Tibial artery (tissue), 4 donors: Measurements from ENCODE around the gene BHLHA15.
"Not testable (repeated sequence)": the region's sequence is repeated elsewhere in the genome, so short reads cannot be mapped to it uniquely, and the experiment has no call there.

Experiments used
- DNase-seq, 2 donors: peaks; one replicate each; pipeline ENCODE4 v3.0.0-alpha.2; 2019
- H3K27ac ChIP-seq, 2 donors: fragments of 200-600 bp; sonication (generic) in 1 of 2; 1 replicate in 1 of 2; 2 replicates in 1 of 2; pipeline ENCODE4 v1.5.1; 2018 to 2019; ENCODE audit warnings: mild to moderate bottlenecking in 1 of 2
- H3K27me3 ChIP-seq, 2 donors: fragments of 200-600 bp; sonication (generic) in 1 of 2; one replicate each; pipeline versions ENCODE4 v1.5.1 to v1.6.0; 2016 to 2019
- H3K36me3 ChIP-seq, 3 donors: fragments of 200-600 bp; sonication (generic) in 2 of 3; one replicate each; pipeline ENCODE4 v1.5.1; 2016 to 2019; ENCODE audit warnings: mild to moderate bottlenecking in 2 of 3
- H3K4me1 ChIP-seq, 4 donors: fragments of 200-600 bp; sonication (generic) in 2 of 4; 1 replicate in 3 of 4; 2 replicates in 1 of 4; pipeline ENCODE4 v1.5.1; 2016 to 2019
- H3K4me3 ChIP-seq, 2 donors: fragments of 200-600 bp; sonication (generic) in 1 of 2; 1 replicate in 1 of 2; 2 replicates in 1 of 2; pipeline ENCODE4 v1.5.1; 2018 to 2019; ENCODE audit warnings: mild to moderate bottlenecking in 2 of 2
- H3K9me3 ChIP-seq, 3 donors: fragments of 200-600 bp; sonication (generic) in 1 of 3; one replicate each; pipeline ENCODE4 v1.5.1; 2016 to 2019
- intact Hi-C: fragments of 100-400 bp; cut with DNase I; formaldehyde crosslinking; loops from one replicate; pipeline ENCODE4 v1.15.0; 2023; ENCODE audit warnings: low total_unique reads
- TF ChIP-seq, protein P1 (sequence below), 2 experiments: fragments of 200-600 bp in 1 of 2; fragments of 450-650 bp in 1 of 2; IDR thresholded peaks; one replicate each; pipeline ENCODE4 v1.5.1; 2017 to 2019; ENCODE audit warnings: antibody characterized with exemption in 2 of 2, mild to moderate bottlenecking in 1 of 2, moderate library complexity in 1 of 2

Gene BHLHA15

DNA sequence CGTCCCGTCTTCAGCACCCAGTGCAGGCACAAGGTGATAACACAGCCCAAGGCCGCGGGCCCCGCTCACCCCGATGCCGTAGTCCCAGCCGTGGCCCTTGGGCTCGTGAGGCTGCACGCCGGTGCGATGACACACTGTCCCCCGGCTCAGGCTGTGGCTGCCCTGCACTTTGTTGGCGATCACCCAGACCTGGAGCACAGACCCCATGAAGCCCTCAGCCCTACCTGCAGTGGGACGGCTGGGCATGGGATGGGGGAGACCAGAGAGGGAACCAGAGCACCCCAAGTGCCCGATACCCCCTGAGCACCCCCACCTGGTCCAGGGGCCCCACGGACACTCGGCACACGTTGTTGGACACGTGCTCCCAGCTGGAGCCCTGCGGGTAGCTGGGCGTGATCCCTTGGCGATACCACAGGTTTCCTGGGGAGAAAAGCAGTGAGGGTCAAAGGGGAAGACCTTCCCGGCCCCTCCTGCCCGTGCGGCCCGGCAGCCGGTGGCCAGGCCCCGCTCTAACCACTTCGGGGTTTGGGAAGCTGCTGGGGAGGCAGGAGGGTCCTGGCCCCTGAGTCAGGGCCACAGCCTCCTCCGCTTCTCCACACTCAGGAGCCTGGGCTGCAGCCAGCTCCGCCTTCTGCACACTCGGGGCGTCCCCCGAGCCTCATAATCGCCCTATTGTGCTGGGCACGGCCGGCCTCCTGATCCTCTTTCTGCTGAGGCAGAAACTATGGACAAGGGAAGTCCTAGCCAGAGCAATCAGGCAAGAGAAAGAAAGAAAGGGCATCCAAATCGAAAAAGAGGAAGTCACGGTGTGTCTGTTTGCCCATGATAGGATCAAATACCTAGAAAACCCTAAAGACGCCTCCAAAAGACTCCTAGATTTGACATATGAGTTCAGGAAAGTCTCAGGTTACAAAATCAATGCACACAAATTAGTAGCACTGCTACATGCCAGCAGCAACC, 6.7 kb downstream of the BHLHA15 start:
- no peaks in the 10 kb centered on the region for H3K9me3 ChIP-seq
- H3K36me3 ChIP-seq: peaks cover 31 to 67% (median 33%) of the 10 kb centered on the region in 3 donors
- H3K4me3 ChIP-seq: no peak overlapping the region
- peaks cover 0 to 8% (median 0%) of the 10 kb centered on the region in 4 donors for H3K4me1 ChIP-seq
- no peak overlapping the region for H3K27ac ChIP-seq
- H3K27me3 ChIP-seq: no peaks in the 10 kb centered on the region
- peak in 1 of 2 donors; percentile 63 for DNase-seq
- intact Hi-C loops: no loop called here
- TF ChIP-seq, protein P1, sequence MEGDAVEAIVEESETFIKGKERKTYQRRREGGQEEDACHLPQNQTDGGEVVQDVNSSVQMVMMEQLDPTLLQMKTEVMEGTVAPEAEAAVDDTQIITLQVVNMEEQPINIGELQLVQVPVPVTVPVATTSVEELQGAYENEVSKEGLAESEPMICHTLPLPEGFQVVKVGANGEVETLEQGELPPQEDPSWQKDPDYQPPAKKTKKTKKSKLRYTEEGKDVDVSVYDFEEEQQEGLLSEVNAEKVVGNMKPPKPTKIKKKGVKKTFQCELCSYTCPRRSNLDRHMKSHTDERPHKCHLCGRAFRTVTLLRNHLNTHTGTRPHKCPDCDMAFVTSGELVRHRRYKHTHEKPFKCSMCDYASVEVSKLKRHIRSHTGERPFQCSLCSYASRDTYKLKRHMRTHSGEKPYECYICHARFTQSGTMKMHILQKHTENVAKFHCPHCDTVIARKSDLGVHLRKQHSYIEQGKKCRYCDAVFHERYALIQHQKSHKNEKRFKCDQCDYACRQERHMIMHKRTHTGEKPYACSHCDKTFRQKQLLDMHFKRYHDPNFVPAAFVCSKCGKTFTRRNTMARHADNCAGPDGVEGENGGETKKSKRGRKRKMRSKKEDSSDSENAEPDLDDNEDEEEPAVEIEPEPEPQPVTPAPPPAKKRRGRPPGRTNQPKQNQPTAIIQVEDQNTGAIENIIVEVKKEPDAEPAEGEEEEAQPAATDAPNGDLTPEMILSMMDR (IDR thresholded peaks at IDR 0.05): no peak

DNA sequence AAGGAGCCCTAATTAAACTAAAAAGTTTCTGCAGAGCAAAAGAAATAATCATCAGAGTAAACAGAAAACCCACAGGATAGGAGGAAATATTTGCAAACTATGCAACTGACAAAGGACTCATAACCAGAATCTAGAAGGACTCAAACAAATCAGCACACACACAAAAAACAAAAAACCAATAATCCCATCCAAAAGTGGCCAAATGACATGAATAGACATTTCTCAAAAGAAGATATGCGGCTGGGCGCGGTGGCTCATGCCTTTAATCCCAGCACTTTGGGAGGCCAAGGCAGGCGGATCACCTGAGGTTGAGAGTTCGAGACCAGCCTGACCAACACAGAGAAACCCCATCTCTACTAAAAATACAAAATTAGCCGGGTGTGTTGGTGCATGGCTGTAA, 8.1 kb downstream of the BHLHA15 start:
- intact Hi-C loops, H3K4me1 ChIP-seq, H3K27me3 ChIP-seq, H3K4me3 ChIP-seq, H3K9me3 ChIP-seq, H3K27ac ChIP-seq: not testable (repeated sequence)
- peak in 1 of 2 donors; percentile 13 for DNase-seq
- peaks cover 31 to 80% (median 41%) of the 10 kb centered on the region in 3 donors for H3K36me3 ChIP-seq

DNA sequence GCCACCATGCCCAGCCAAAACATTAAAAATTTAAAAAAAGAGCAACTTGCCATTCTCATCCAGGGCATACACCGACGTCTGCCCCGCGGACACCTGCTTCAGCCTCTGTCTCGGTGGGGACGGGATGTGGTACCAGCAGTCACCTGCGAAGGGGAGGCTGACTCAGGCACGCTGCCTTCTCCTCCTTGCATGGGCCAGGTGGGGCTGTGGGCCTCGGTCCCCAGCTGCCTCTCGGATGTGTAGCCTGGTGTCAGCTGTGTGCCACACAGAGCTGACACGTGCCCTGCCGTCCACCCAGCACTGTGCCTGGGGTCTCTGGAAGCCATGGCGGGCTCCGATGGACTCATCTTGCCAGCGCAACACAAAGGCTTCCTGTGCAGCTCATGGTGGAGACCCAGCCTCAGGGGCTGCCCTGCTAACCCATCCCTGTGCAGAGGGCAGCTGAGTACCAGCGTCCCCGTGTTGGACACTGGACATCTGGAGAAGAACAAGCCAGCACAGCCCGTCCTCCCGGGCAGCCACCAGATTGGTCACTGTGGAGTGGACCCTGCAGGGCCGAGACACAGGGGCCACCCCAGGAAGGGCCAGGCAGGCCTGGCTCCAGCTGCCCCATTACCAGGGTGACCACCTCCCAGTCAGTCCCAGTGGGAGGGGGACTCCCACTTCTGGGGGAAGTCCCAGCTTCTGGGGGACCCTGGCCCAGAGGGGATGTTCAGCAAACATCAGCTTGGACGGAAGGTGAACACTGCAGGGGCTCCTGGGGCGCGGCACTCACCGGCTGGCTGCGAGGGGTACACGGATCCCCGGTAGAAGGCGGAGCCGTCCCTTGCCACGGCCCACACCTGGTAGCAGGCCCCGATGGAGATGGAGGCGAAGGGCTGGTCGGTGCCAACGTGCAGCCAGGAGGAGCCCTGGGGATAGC, 10.6 kb downstream of the BHLHA15 start:
- H3K27me3 ChIP-seq: no peaks in the 10 kb centered on the region
- peak in 1 of 2 donors; percentile 55 for DNase-seq

DNA sequence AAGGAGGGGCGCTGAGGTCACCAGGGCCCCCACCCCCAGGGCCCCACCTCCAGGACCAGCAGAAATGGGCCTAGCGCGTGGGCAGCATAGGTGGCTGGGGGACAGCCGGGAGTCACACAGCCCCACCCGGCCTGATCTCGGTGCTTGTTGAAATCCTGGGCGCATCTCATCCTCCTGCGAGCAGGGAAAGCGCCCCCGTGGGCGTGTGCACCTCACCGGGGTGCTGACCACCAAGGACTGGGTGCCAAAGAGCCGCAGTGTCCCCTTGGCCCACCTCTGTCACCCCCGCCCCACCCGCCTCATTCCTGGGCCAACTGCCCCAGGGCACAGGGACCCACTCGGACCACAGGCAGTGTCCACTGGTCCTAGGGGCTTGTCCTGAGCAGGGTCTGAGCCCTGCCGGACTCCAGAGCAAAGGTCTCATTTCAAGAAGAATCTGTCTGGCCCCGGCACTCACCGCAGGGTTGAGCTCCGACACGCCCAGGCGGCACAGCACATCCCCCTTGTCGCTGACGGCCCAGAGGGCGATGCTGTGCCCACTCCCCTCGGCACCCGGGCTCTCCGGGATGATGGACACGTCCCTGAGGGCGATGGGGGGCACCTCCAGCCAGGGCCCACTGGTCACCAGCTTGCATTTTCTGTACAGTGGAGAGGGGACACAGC, 11.4 kb downstream of the BHLHA15 start:
- Histone ChIP-seq H3K27ac (no peak overlapping the region), H3K9me3 (no peaks in the 10 kb centered on the region), H3K27me3 (no peaks in the 10 kb centered on the region), H3K36me3 (peaks cover 21 to 85% (median 45%) of the 10 kb centered on the region in 3 donors), H3K4me3 (no peak overlapping the region), H3K4me1 (no peaks in the 10 kb centered on the region)
- intact Hi-C loops: no loop called here
- no peak for DNase-seq
- TF ChIP-seq, protein P1 (IDR thresholded peaks at IDR 0.05): no peak

More for the DNA sequence above, 10.6 kb downstream of the BHLHA15 start:
- intact Hi-C loops: no loop called here
- Histone ChIP-seq H3K4me3 (no peak overlapping the region), H3K27ac (no peak overlapping the region), H3K9me3 (no peaks in the 10 kb centered on the region), H3K4me1 (no peaks in the 10 kb centered on the region), H3K36me3 (peaks cover 29 to 85% (median 50%) of the 10 kb centered on the region in 3 donors)
- TF ChIP-seq, protein P1 (IDR thresholded peaks at IDR 0.05): no peak

DNA sequence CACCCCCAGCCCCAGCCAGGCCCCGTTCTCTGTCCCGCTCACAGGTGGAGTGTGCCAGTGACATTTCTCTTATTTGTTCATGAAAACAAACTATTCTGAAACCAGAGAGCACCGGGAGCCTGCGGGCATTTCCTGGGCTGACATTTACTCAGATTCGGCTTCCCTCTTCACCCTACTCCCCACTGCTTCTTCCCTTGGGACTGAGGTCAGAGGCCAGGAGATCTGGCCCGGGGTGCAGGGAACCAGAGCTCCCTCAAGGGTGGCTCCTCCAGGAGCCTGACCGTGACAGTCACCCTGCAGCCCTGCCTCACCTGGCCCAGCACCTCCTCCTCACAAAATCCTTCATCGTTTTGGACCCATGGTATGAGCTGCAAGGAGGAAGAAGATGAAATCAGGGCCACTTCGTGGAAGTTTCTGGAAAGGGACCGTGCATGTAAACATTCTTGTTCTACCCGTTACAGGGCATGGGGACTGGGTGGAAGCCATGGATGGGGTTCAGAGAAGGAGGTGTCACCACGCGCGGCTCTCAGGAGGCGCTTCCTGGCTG, 12.2 kb downstream of the BHLHA15 start:
- H3K4me1 ChIP-seq: no peaks in the 10 kb centered on the region
- no peak for DNase-seq
- intact Hi-C loops: no loop called here

More for the DNA sequence above, 12.2 kb downstream of the BHLHA15 start:
- no peaks in the 10 kb centered on the region for H3K27me3 ChIP-seq
- no peak overlapping the region for H3K4me3 ChIP-seq
- H3K36me3 ChIP-seq: peaks cover 21 to 86% (median 51%) of the 10 kb centered on the region in 3 donors
- H3K27ac ChIP-seq: no peak overlapping the region
- TF ChIP-seq, protein P1 (IDR thresholded peaks at IDR 0.05): no peak
- H3K9me3 ChIP-seq: no peaks in the 10 kb centered on the region
